HEK293 (cell line): Measurements from ENCODE around the gene MAP3K14.

Source experiments
- CTCF ChIA-PET: fragments of 350-600 bp; formaldehyde crosslinking; extraction: SDS; loops from one replicate; lab custom pipeline; 2021; ENCODE audit warnings: antibody characterized with exemption; lab: Yijun Ruan, JAX
- POLR2A ChIA-PET: fragments of 300-600 bp; formaldehyde crosslinking; extraction: SDS; loops from one replicate; lab custom pipeline; 2020; ENCODE audit warnings: antibody characterized with exemption, inconsistent platforms; lab: Yijun Ruan, JAX
- H3K27ac ChIP-seq: fragments of 200-500 bp; sonication (Bioruptor generic); 2 replicates; pipeline ENCODE4 v1.5.1; 2014; ENCODE audit warnings: low read depth, low read length, control low read depth, inconsistent platforms; ENCODE audit errors: extremely low read depth
- H3K36me3 ChIP-seq, 2 experiments: fragments of 200-500 bp in 1 of 2; sonication (Bioruptor generic) in 1 of 2; 1 replicate in 1 of 2; 2 replicates in 1 of 2; pipeline ENCODE4 v1.5.1; 2014 to 2017; ENCODE audit warnings: inconsistent platforms in 2 of 2, low read length in 2 of 2; ENCODE audit not compliant: control insufficient read depth in 2 of 2, insufficient read depth in 1 of 2
- H3K4me1 ChIP-seq: fragments of 200-500 bp; sonication (Bioruptor generic); 2 replicates; pipeline ENCODE4 v1.5.1; 2014; ENCODE audit warnings: mild to moderate bottlenecking, low read length, inconsistent platforms; ENCODE audit not compliant: control insufficient read depth, insufficient read depth
- H3K4me3 ChIP-seq: 2 replicates; pipeline ENCODE4 v1.5.1; 2011; ENCODE audit warnings: low read depth, mild to moderate bottlenecking, control low read depth, low read length, moderate library complexity
- H3K9me3 ChIP-seq: fragments of 200-500 bp; sonication (Bioruptor generic); 2 replicates; pipeline ENCODE4 v1.5.1; 2014; ENCODE audit warnings: low read depth, low read length, inconsistent platforms; ENCODE audit not compliant: control insufficient read depth, insufficient read depth
- BCL11A ChIP-seq: fragments of 450-650 bp; formaldehyde crosslinking; IDR thresholded peaks from 2 replicates; pipeline ENCODE4 v1.5.1; 2016; ENCODE audit warnings: low read depth, missing biosample characterization, missing genetic modification characterization
- CTCF ChIP-seq: fragments of 450-650 bp; formaldehyde crosslinking; IDR thresholded peaks from 2 replicates; pipeline ENCODE4 v1.5.1; 2016; ENCODE audit warnings: missing biosample characterization, missing genetic modification characterization
- KLF17 ChIP-seq: fragments of 450-650 bp; formaldehyde crosslinking; IDR thresholded peaks from 2 replicates; pipeline ENCODE4 v1.5.1; 2016; ENCODE audit warnings: missing biosample characterization, missing genetic modification characterization
- PRDM10 ChIP-seq: fragments of 450-650 bp; formaldehyde crosslinking; IDR thresholded peaks from 2 replicates; pipeline ENCODE4 v1.5.1; 2016; ENCODE audit warnings: missing biosample characterization, missing genetic modification characterization
- SALL2 ChIP-seq: fragments of 450-650 bp; formaldehyde crosslinking; IDR thresholded peaks from 2 replicates; pipeline ENCODE4 v1.5.0; 2017; ENCODE audit warnings: missing biosample characterization, mild to moderate bottlenecking, missing genetic modification characterization, borderline replicate concordance
- SP2 ChIP-seq: fragments of 450-650 bp; formaldehyde crosslinking; IDR thresholded peaks from 2 replicates; pipeline ENCODE4 v1.5.1; 2016; ENCODE audit warnings: missing biosample characterization, missing genetic modification characterization
- ZFHX2 ChIP-seq: fragments of 450-650 bp; formaldehyde crosslinking; conservative IDR thresholded peaks from 2 replicates; pipeline ENCODE4 v1.5.1; 2016; ENCODE audit warnings: missing biosample characterization, missing genetic modification characterization
- ZIC2 ChIP-seq: fragments of 450-650 bp; formaldehyde crosslinking; IDR thresholded peaks from 2 replicates; pipeline ENCODE4 v1.5.1; 2016; ENCODE audit warnings: missing biosample characterization, missing genetic modification characterization
- ZNF10 ChIP-seq: fragments of 450-650 bp; formaldehyde crosslinking; IDR thresholded peaks from 2 replicates; pipeline ENCODE4 v1.5.1; 2017; ENCODE audit warnings: missing biosample characterization, missing genetic modification characterization
- ZNF121 ChIP-seq: fragments of 450-650 bp; formaldehyde crosslinking; IDR thresholded peaks from 2 replicates; pipeline ENCODE4 v1.5.1; 2016; ENCODE audit warnings: missing biosample characterization, missing genetic modification characterization
- ZNF544 ChIP-seq: fragments of 450-650 bp; formaldehyde crosslinking; IDR thresholded peaks from 2 replicates; pipeline ENCODE4 v1.5.0; 2017; ENCODE audit warnings: missing biosample characterization, missing genetic modification characterization
- ZNF600 ChIP-seq: fragments of 450-650 bp; formaldehyde crosslinking; IDR thresholded peaks from 2 replicates; pipeline ENCODE4 v1.5.1; 2016; ENCODE audit warnings: missing biosample characterization, missing genetic modification characterization
- ZNF791 ChIP-seq: fragments of 450-650 bp; formaldehyde crosslinking; IDR thresholded peaks from 2 replicates; pipeline ENCODE4 v1.5.1; 2016; ENCODE audit warnings: missing biosample characterization, missing genetic modification characterization

Gene MAP3K14

GRCh38 chr17:45287526-45288500 lies 29.0 kb downstream of the MAP3K14 start (continued):
- TF ChIP-seq ZNF10 (tag by site-specific recombination): no peak
- peak; percentile 48; the same call in 1 of the 2 replicates for TF ChIP-seq ZNF600 (tag by site-specific recombination)
- TF ChIP-seq, all 188 proteins: peak for 6

GRCh38 chr17:45286286-45286685 lies 30.5 kb downstream of the MAP3K14 start:
- H3K27ac ChIP-seq: no peak overlapping the region
- ChIA-PET POLR2A (interaction anchor here (1.7 to 2.9 kb wide), 2 partner anchors 9 to 31 kb away, joined by 4 to 7 read pairs; partner anchors contain the start of gene MAP3K14), CTCF (interaction anchor here (1.2 to 6.1 kb wide), 2 partner anchors 9 to 99 kb away, joined by 5 to 37 read pairs; no protein-coding TSS in a partner anchor)
- H3K36me3 ChIP-seq: peaks cover 16 to 80% of the 10 kb centered on the region in 2 experiments; a peak in 2 of 3 replicates
- H3K4me3 ChIP-seq: no peak overlapping the region
- no peak for TF ChIP-seq PRDM10 (tag by site-specific recombination)
- no peak for TF ChIP-seq BCL11A (tag by site-specific recombination)
- no peak for TF ChIP-seq ZNF544
- no peak for TF ChIP-seq ZFHX2
- TF ChIP-seq SALL2 (tag by site-specific recombination): no peak
- no peak for TF ChIP-seq KLF17 (tag by site-specific recombination)
- TF ChIP-seq SP2 (tag by site-specific recombination): no peak
- TF ChIP-seq, all 188 proteins: peak for 0
- Histone ChIP-seq H3K9me3 (no peaks in the 10 kb centered on the region), H3K4me1 (no peaks in the 10 kb centered on the region)

GRCh38 chr17:45284176-45285140 lies 32.4 kb downstream of the MAP3K14 start:
- ChIA-PET POLR2A (interaction anchor here (1.7 to 2.9 kb wide), 2 partner anchors 32 to 36 kb away, joined by 3 to 7 read pairs; partner anchors contain the start of gene MAP3K14), CTCF (interaction anchor here (0.5 to 6.1 kb wide), 16 partner anchors 7 to 448 kb away, joined by 3 to 37 read pairs (median 4); no protein-coding TSS in a partner anchor)
- no peaks in the 10 kb centered on the region for H3K4me1 ChIP-seq
- no peak overlapping the region for H3K27ac ChIP-seq
- no peaks in the 10 kb centered on the region for H3K9me3 ChIP-seq
- no peak overlapping the region for H3K4me3 ChIP-seq
- TF ChIP-seq ZIC2 (peak; percentile 77), CTCF (tag by site-specific recombination) (peak; percentile 58; the same call in 1 of the 2 replicates), ZNF121 (no peak), ZNF791 (tag by site-specific recombination) (no peak)
- peaks cover 16 to 68% of the 10 kb centered on the region in 2 experiments; a peak in 2 of 3 replicates for H3K36me3 ChIP-seq
